Right kidney (tissue), 1 donor: ENCODE data around the gene SLC12A7.
"Not testable (repeated sequence)": the region's sequence is repeated elsewhere in the genome, so short reads cannot be mapped to it uniquely, and the experiment has no call there.

Source experiments
- DNase-seq: peaks from one replicate; pipeline ENCODE4 v3.0.0-alpha.2; 2016

SLC12A7 gene

GRCh38 chr5:1035421-1036405, 76.2 kb downstream of the SLC12A7 start:
- DNase-seq: no peak

GRCh38 chr5:1034986-1035385, 76.9 kb downstream of the SLC12A7 start:
- no peak for DNase-seq

DNA sequence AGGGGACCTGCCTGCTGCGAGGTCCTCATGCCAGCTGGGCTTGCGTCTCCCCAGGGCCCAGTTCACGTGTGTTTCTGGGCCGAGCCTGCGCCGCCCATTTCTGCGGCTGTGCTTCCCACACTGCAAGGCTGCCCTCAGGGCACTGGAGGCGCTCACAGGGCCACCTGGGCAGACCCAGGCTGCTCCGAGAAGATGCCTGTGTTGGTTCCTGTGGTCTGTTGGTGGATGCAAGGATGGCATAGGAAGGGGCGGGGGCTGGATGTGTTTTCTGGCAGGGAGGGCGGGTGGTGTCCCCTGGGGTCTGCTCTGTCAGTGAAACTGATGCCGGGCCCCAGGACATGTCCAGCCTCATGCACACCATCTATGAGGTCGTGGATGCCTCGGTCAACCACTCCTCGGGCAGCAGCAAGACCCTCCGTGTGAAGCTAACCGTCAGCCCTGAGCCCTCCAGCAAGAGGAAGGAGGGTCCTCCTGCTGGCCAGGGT, 77.4 kb downstream of the SLC12A7 start:
- no peak for DNase-seq

DNA sequence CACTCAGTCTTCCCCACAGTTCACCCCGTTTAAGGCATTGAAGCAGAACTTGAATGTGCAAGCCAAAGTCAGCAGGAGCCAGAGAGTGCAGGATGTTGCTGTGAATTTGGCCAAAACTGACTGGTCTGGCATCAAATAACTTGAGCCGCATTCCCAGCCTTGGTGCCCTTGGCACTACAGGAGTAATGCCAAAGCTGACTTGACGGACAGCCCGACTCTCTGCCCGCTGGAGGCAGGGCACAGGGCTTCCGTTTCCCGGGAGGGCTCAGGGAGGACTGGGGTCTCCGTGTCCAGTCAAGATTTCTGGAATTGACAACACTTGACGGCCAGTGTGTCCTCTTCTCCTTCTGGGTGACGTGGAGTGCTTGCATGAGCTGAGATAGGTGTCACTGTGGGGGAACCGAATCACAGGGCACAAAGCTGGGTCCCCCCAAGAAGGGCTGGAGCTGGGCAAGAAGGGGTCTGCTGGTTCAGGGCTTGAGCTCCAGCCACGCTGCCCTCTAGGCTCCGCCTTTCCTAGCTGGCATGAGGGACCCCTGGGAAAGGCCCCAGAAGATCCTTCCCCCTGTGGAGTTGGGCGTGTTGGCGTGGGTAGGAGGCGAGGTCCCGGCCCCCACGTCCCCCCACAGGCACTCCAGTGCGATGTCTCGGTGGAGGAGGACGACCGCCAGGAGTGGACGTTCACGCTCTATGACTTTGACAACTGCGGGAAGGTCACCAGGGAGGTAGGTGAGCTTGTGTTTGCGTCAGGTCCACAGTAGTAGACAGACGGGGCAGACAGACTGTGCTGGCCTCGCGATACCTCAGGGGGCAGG, 78.0 kb downstream of the SLC12A7 start:
- no peak for DNase-seq

- no peak for DNase-seq
These were observed 78.7 kb downstream of the SLC12A7 start for GRCh38 chr5:1033178-1033577.

GRCh38 chr5:1032551-1033027, 79.3 kb downstream of the SLC12A7 start:
- DNase-seq: no peak

- no peak for DNase-seq
These were observed 79.9 kb downstream of the SLC12A7 start for GRCh38 chr5:1032011-1032410.

GRCh38 chr5:1031306-1031959, 80.4 kb downstream of the SLC12A7 start:
- no peak for DNase-seq

- DNase-seq: no peak
These were observed 81.0 kb downstream of the SLC12A7 start for GRCh38 chr5:1030801-1031271.

- DNase-seq: no peak
These were observed 81.8 kb downstream of the SLC12A7 start for GRCh38 chr5:1029945-1030625.

DNA sequence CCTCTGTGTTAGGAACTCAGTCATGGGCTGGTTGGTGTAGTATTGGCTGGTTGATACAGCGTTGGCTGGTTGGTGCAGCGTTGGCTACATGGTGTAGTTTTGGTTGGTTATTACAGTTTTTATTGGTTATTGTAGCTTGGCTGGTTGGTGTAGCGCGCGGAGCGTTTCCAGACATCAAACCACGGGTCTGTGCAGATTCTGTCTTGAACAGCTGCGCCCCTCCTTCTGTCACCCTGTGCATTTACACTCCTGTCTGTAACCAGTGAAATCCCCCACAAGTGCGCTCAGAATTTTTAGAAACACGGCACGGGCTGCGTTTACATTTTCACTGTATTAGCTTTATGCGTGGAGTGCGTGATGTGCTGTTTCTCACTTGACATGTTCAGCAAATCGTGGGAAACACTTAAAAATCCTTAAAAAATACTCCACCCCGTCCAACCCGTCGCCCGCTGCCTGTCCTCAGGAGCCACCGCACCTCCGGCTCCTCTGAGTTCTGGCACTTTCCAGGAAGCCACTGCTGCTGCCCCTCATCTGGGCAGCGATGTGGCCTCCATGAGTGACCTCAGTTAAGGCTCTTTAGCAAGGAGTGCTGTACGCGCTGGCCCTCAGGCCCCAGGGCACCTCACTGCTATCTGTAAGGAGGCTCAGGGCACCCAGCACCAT, 82.5 kb downstream of the SLC12A7 start:
- no peak for DNase-seq

DNA sequence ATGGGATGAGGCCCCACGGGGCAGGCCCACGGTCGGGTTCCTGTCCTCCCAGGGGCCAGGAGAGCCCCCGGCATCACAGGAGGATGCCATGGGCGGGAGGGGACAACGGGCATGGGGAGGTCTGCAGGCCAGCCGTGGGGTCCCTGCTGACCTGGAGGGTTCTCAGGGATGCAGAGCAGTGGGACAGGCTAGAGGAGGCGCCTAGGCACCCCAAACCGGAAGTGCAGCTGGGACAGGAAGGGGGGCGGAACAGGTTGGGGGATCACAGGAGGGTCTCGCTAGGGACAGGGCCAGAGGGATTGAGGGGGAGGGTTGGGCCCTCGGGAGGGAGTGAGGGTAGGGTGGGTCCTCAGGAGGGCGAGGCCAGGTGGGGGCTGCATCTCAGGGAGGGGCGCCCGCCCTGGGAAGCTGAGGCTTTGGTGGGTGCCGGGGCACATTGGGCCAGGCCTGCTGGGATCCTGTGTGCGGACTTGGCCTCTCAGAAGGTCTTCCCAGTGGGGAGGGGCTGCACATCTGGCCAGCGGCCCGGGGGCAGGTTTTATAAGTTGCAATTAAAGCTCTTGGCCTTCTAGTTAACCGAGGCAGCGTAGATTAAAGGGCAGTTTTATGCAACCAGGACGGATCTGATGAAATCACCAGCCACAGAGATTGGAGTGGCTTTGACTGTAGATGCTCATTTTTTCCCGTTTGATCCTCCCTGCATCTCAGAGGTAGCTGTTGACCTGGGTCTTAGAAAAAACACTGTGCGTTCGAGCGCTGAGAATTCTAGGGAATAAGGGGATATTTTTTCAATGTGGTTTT, 83.2 kb downstream of the SLC12A7 start:
- no peak for DNase-seq

GRCh38 chr5:1027631-1028441, 84.0 kb downstream of the SLC12A7 start:
- DNase-seq: no peak

GRCh38 chr5:1026700-1027621, 84.9 kb downstream of the SLC12A7 start:
- DNase-seq: no peak

GRCh38 chr5:1021969-1022336, 89.9 kb downstream of the SLC12A7 start:
- DNase-seq: not testable (repeated sequence)

- peak; percentile 71 for DNase-seq
These were observed 90.5 kb downstream of the SLC12A7 start for GRCh38 chr5:1021136-1021968.

- no peak for DNase-seq
These were observed 91.4 kb downstream of the SLC12A7 start for GRCh38 chr5:1020452-1020961.
